ENCODE data around the gene TRIM68.

- TF ChIP-seq CTCF (conservative IDR thresholded peaks at IDR 0.05; ENCODE audit: low read length) (no peak), EZH2phosphoT487 (IDR thresholded peaks at IDR 0.05; ENCODE audit: borderline replicate concordance, low read depth, low read length) (no peak)
Measured at GRCh38 chr11:4578624-4579023, 29.4 kb downstream of the TRIM68 start.

Data from OCI-LY7 (cell line).